Skin of body (tissue), 2 donors: Measurements from ENCODE around the gene NNAT. TPM values are rescaled to one million over a fixed set of nuclear protein-coding genes. Genes with fewer than 3 reads are reported as not detected.
A peak's percentile ranks its signal among the peaks of the same experiment; 100 is the strongest.

Experiments used
- DNase-seq: peaks from one replicate; lab custom pipeline; 2025; lab: John Stamatoyannopoulos, UW
- total RNA-seq: library from RNA; depleted of rRNA; stranded (reverse); fragments of >200 nt; gene quantifications from one replicate; pipeline ENCODE4 v1.2.3, GENCODE V29; 2014

NNAT gene
- total RNA-seq, 1 donor from 2014 or later, result 22.0 TPM

DNA sequence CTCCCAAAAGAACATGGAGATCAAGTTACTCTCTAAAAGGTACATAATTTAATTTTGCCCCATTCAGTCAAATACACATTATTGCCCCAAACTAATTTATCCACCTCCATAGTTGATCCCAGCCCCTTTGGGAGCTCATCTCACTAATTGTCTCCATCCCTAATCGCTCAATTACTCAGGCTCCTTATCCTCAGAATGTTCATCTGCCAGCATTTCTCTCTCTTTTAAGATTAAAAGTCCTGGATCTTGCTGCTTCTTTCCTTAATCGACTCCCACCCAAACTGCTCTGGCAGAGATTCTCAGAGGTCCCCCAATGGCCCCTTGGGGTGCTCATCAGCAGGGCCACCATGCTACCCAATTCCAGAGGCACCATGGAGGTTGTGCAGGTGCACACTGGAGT is 18.4 kb upstream of the NNAT start:
- no peak for DNase-seq

DNA sequence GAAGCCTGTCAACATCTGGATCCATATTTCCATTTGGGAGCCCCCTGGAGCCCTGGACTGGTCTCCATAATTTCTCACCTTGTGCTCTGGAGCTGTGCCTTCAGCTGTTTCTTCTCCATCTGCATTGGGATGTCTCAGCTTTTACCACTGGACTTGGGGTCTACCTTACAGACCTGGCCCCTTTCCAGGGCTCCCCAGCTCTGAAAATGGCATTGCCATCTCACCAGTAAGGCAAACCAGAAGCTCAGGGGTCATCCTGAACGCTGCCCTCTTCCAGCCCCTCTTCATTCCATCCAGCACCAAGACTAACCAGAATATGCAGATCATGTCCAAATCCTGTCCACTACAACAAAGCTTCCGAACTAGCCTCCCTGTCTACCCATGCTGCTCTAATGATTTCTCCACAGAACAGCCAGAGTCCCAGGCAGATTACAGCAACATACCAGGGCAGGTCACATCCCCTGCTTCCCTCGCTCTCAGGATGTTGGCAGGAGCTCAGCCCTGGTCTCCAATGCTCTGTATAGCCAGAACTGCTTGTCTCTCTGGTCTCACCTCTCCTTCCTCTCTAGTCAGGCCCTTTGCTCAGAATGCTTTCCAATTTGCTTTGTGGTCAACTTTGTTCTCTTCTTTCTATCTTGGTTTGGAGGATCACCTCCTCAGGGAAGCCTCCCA is 17.7 kb upstream of the NNAT start:
- DNase-seq, result no peak

DNA sequence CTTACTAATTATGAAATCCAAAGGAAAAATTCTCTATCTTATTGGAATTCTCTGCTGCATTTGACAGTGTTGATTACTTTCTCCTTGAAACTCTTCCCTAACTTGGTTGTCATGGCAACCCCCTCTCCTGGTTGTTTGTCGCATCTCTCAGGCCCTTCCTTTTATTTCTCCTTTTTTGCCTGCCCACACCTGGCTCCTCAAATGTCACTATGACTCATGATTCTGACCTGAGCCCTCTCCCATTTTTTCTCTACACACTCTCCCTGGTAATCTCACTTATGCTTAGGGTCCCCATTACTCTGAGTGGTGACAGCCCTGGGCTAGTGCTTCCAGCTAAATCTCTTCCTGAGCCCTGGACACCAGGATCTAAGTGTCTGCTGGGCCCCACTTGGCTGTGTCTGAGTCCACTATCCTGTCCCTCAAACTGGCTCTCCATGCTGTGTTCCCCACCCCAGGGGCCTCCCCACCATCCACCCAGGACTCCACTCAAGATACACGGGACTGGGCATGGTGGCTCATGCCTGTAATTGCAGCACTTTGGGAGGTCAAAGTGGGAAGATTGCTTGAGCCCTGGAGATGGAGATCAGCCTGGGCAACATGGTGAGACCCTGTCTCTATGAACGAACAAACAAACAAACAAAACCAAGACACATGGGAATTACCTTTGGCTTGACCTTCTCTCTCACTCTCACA is 16.5 kb upstream of the NNAT start:
- no peak for DNase-seq

DNA sequence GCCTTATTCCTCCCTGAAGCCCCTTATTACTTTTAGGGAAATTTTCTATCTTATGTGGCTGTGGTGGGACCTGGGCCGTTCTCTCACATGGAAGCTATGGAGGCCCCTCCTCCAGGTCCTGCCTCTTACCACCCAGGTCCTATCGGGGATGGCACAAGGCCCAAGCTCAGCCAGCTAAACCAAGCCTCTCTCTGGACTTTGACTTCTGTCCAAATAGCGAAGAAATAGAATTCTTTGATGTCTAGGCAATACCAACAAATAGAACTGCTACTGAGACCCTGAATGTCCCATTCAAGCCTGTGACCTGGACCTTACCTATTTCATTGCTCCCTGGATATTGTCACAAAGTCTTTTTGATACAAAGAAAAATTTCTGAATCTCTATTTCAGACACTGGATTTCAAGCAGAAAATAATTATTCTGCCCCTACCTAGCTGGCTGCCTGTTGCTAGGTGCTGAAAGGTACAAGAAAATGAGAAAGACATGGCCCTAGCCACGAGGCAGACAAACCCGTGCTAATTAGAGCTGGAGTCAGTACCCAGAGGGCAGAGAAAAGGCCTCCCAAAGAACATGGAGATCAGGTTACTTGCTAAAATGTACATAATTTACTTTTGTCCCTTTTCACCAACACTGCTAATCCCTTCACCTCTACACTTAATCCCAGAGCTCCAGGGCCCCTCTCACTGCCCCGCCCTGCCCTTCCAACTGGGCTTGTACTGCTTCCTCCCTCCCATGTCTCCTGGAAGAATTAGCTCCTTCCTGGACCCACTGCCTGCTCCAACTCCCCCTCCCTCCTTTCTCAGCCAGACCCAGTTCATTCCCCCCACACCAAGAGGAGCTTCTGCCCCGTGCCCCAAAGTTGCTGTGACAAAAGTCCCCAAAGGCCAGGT is 15.5 kb upstream of the NNAT start:
- no peak for DNase-seq

DNA sequence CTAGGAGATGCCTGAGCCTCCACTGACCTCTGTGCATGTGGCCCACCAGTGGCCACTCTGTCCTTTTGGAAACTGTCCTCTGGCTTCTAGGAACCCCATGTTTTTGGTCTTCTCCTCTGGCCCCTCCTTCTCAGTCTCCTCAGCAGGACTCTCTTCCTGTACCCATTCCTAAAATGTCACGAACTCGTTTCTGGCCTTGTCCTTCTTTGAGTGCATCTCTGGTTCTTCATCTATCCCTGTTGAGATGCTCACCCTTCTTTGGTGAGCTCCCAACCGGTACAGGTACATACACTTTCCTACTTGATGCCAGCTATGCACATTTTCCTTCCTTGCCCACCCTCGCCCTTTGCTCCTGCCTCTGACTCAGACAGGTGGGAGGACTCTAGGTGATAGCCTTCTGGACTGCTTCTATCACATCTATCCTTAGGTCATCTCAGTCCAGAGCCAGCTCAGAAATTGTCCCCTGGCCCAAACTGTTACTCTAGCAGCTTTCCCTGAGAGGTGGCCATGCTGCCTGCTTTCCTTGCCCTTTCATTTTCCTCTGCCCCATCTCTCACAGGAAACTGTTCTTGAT is 14.8 kb upstream of the NNAT start:
- DNase-seq, result no peak

DNA sequence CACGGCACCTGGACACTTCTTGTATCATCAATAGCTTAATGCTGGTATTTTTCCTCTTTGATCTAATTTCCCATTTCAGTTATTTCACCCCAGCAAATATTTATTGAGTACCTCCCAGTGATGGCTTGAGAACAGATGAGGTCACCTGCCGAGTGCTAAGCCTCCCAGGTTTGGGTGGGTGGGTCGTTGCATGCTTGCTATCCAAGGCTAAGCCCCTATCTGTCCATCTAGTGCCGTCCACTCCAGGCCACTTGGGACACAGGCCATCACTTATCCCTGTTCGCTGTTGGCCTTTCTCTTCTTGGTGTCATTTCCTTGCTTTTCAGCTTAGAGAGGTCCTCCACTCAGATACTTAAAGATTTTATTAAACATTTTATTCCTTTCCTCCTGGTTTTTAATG is 10.8 kb upstream of the NNAT start:
- DNase-seq, result no peak

DNA sequence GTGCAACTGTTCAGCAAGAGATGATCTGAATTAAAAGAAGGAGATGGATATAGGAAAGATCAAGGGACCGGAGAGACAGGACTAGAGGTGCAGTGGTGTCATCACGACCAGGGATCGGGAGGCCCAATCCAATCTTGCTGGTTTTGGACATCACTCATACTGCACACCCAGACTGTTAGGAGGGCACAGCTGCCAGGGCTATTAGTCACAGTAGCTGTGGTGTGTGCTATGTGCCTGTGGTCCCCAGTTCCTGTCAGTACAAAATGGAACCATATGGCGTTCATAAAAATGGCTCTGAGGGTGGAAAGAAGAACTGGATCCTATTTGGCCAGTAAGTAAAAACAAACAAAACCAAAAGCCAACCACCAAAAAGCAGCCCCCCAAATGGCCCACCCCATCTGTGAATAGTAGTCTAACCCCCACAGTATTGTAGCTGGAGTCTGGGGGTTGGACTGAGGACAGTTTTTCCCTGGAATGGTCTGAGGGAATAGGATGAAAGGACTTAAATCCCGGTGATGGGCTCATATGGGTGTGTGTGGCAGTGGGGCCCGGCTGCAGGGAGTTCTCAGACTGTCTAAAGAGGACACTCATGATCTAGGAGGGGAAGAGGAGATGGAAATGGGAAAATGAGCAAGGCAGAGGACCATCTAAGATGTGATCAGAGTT is 9.3 kb upstream of the NNAT start:
- peak; percentile 20 for DNase-seq

DNA sequence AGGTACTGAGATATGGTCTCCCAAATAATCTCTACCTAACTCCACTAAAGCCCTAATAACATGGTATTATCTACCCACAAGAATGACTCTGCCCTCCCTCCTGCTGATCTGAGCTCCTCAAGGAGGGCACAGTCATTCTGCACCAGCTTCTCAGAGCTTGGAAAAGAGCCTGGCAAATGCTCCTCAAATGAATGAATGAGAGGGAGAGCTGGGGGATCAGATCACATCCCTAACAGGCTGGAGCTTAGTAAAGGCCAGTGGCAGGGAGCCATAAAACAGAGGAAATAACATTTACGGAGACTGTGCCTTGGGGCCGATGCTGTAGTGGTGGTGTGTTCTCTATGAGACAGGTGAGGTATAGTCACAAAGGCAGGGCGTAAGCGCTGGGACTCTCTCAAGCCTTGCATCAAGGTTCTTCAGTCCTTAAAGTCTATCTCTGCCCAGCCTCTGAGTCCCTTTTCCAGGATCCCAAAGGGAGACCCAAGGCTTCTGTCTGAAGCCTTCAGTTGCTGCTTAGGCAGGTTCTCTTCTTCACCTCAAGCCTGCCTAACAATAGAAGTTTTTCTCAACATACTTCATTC is 7.2 kb upstream of the NNAT start:
- no peak for DNase-seq

DNA sequence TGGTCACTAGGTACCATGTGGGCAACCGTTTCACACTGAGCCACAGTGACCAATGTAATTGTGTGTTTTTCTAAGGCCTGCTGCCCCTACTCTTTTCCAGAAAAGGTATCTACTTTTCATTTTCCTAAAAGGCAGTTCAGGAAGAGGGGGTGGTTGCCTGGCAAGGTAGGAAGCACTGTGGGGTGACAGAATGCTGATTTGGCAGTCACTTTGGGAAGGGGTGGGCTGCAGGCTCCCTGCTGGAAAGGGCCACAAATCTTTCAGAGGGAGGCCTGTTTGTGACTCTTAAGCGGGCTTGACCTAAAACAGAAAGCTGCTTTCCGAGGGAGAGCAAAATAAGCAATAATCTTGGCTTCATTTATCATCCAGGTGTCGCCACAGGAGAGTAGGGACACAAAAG is 5.2 kb upstream of the NNAT start:
- no peak for DNase-seq

DNA sequence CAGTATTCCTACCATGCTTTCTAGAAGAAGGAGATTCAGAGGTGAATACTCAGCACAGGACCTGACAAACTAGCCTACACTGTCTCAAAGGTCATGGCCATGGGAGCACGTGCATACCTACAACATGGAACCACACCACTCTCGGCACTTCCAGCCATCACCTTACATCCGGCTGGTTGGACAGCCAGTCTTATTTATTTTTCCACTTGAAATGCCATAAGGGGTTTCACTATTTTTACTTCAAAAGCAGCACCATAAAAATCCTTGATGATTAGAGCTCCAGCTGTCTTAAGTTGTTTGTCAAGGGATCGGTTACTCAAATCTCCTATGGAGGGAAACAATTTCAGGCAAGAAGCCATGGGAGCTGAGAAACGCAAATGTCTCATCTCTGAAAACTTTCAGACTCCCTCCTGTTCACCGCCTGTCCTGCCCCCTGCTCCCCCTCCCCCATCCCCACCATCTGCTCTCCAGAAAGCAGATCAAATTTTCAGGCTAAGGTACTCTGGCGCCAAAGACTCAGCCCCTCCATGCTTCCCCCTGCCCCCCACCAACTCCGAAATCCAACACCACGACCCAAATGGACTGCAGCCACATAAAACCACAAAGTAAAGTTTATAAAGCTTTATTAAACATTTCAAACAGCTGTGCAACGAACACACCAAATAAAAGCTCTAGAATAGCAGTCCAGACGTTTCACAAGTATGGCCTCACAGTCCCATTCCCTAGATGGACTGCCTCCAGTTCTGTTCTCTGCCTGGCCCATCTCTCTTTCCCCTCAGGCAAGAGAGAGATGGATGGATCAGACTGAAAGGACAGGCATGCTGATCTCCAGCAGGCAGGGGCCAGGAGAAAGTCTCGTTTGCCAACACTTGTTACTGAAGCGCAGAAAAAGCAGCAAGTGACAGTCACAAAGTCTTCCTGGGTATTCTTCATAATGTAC is 4.0 kb upstream of the NNAT start:
- DNase-seq, result peak; percentile 83

DNA sequence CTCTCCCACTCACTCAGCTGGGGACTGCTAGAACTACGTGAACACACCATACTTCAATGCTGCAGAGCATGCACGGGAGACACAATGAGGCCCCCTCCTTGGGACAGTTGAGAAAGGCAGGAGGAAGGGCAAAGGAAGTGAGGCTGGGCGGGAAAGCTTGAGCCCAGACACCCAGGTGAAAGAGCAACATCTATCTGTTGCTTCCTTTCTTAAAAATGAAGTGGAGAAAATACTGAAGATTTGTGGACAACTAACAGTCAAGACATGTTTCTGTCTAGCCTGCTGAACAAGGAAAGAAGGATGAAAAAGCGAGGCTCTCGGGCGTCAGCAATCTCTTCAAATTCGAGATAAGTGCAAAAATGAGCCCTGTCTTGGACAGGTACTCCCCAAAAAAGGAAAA is 3.0 kb upstream of the NNAT start:
- DNase-seq, result no peak

DNA sequence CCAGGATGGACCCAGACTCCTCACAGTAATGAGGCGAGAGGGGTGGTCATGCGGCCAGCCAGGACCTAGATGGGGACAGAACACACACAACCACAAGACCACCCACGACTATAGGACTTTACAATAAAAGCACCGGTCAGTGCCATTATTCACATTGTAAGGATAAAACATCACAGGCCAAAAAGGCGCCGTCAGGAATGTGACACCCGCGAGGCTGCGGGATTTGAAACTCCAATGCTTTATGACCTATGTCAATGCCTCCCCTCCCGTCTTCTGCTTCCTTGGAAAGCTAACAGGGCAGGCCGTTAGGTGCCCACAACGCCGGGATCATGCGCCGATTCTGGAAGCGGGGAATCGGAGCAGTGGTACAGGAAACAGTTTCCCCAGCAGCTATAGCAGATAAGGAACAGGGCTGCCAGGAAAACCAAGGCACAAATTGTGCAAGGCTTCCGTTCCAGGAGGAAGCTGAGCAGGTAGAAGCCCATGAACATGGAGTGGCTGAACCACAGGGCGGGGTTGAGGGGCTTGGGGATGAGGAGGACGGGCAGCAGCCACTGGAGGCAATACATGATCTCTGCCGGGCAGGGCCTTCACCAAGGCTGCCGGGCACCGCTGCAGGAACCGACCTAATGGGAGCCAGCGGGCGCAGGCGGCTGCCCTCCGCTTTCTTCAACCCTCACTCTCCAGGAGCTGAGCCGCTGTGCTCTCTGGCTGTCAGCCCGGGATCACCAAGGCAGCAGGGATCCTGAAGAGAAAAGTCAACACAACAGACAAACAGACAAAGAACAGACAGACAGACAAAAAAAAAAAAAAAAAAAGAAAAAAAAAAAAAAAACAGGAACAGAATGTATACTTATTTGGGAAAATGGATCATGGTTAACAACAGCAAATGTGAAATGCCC is 2.2 kb upstream of the NNAT start:
- DNase-seq, result no peak

DNA sequence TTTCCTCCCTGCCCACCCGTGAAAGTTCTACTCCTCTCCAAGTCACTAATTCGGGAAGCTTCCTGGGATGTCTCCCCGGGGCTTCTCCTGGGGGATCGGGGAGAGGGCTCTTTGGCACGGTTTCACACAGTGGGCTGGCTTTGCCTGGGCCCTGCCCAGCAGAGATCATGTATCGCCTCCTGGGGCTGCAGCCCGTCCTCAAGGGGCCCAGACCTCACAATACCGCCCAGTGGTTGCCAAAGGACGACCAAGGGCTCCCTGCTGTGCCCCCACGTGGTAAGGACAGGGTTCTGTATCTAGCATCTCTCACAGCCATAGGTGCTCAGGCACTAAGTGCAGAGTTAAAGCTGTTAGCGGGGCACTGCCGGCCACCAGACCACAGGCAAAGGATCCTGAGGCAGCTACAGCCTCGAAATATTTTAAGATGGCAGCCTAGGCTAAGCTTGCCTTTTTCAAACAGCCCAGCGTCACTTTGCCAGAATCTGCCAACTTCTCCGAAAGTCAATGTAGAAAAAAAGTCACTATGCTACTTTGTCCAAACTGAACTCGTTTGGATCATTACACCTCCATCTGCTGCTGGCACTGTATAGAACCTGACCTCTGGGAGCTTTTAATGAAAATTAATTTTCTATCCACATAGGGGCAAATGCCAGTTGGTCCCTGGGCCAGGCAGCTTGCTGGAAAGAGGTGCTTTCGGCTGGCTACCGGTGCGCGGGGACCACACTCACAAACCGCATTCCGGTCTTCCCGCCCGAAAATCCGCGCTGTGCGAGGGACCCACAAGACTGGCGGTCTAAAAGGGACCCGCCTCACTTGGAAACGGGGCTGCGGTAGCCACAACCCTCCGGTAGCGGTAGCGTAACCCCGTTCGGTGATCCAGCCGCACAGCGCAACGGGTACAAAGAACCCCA is 1.3 kb upstream of the NNAT start:
- DNase-seq, result no peak

DNA sequence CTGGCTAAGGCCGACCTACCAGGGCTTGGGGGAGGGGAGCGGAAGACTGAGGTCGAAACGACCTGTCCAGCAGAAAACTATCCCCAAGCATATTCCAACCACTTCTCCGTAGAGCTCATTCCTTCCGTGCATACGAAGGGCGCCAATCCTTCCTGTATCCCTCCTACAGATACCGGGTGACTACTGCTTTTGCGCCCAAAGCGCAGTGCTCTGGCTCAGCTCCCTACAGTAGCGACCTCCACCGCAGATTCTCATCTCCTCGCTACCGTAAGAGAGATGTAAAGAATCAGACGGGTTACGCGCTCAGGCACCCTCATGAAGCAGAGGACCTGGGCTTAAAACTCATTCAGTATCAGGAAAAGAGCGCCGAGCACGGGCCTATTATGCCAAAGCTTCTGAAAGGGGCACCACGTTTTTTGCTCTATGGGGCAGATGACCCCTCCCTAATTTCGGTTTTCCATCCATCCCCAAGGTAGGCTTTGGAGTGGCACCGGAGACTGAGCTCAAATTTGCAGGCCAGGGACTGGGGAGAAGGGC is 563 bp upstream of the NNAT start:
- DNase-seq, result no peak

DNA sequence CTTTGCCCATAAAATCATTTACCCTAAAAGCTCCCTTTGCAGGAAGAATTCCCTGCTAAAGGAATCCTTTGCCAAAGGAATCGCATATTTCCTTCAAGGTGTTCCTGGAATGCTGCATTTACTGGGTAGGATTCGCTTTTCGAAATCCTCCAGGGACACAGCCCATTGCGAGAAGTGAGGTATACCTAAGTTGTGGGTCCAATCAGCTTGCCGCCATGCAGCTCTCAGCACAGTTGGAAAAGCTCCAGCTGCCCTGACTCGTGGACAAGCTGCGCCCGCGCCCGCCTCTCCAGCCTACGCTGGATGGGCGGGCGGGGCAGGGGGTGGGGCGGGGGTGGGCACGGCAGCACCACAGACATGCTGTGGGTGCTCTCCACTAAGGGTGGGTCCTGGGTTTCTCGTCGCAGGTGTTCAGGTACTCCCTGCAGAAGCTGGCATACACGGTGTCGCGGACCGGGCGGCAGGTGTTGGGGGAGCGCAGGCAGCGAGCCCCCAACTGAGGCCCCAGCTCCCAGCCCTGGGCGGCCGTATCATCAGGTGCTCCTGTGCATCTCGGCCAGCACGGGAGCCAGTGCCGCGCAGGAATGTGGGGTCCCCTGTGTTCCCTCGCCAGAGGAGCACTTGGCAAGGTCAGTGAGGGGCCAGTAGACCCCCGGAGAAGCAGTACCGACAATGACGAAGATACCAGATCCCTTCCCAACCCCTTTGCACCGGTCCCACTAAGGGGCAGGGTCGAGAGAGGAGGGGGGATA is 1.4 kb downstream of the NNAT start:
- DNase-seq, result no peak

DNA sequence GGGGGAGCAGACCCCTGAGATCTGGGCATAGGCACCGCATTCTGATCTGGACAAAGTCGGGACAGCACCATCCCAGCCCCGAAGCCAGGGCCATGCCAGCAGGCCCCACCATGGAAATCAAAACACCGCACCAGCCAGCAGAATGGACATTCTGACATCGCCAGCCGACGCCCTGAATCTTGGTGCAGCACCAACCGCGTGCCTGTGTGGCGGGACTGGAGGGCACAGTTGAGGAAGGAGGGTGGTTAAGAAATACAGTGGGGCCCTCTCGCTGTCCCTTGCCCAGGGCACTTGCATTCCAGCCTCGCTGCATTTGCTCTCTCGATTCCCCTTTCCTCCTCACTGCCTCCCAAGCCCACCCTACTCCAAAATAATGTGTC is 2.0 kb downstream of the NNAT start:
- DNase-seq, result no peak
